Vagina (tissue), 2 donors: ENCODE measurements around the gene DPYD. TPM values are rescaled to one million over a fixed set of nuclear protein-coding genes. Genes with fewer than 3 reads are reported as not detected.

Experiments
- DNase-seq, 2 donors: peaks; one replicate each; pipeline ENCODE4 v3.0.0-alpha.2; 2017; ENCODE audit errors: extremely low spot score in 2 of 2
- H3K27ac ChIP-seq: fragments of 200-600 bp; sonication (generic); one replicate; pipeline ENCODE4 v1.5.1; 2019
- H3K27me3 ChIP-seq: fragments of 200-600 bp; sonication (generic); one replicate; pipeline ENCODE4 v1.5.1; 2019
- H3K36me3 ChIP-seq, 2 donors: fragments of 200-600 bp; sonication (generic); one replicate each; pipeline ENCODE4 v1.5.1; 2017 to 2019
- H3K4me1 ChIP-seq: fragments of 200-600 bp; sonication (generic); one replicate; pipeline ENCODE4 v1.5.1; 2019
- H3K4me3 ChIP-seq, 2 donors: fragments of 200-600 bp; sonication (generic); 1 replicate in 1 of 2; 2 replicates in 1 of 2; pipeline ENCODE4 v1.5.1; 2016 to 2019
- H3K9me3 ChIP-seq: fragments of 200-600 bp; sonication (generic); one replicate; pipeline ENCODE4 v1.5.1; 2019
- POLR2A ChIP-seq, 2 donors: fragments of 450-650 bp; IDR thresholded peaks; one replicate each; pipeline ENCODE4 v1.6.1; 2017; ENCODE audit warnings: antibody characterized with exemption in 2 of 2, mild to moderate bottlenecking in 2 of 2, moderate library complexity in 2 of 2
- POLR2AphosphoS5 ChIP-seq, 2 donors: sonication (generic); formaldehyde crosslinking; IDR thresholded peaks; one replicate each; pipeline ENCODE4 v1.9.0; 2017; ENCODE audit warnings: antibody characterized with exemption in 2 of 2, mild to moderate bottlenecking in 2 of 2, low read depth in 1 of 2; ENCODE audit not compliant: insufficient read depth in 1 of 2
- intact Hi-C: fragments of 100-400 bp; cut with DNase I; formaldehyde crosslinking; loops from one replicate; pipeline ENCODE4 v1.15.1; 2023
- total RNA-seq: library from RNA; depleted of rRNA; stranded (reverse); fragments of >200 nt; gene quantifications from one replicate; pipeline ENCODE4 v1.2.3, GENCODE V29; 2016
- TF ChIP-seq, protein P1 (sequence below), 3 experiments: fragments of 450-650 bp in 2 of 3; fragments of 200-600 bp in 1 of 3; sonication (generic) in 1 of 3; IDR thresholded peaks; one replicate each; pipeline ENCODE4 v1.5.1; 2017 to 2019; ENCODE audit warnings: antibody characterized with exemption in 3 of 3, mild to moderate bottlenecking in 2 of 3, moderate library complexity in 2 of 3

Gene DPYD
- total RNA-seq, 1 donor from 2014 or later: 45.7 TPM

DNA sequence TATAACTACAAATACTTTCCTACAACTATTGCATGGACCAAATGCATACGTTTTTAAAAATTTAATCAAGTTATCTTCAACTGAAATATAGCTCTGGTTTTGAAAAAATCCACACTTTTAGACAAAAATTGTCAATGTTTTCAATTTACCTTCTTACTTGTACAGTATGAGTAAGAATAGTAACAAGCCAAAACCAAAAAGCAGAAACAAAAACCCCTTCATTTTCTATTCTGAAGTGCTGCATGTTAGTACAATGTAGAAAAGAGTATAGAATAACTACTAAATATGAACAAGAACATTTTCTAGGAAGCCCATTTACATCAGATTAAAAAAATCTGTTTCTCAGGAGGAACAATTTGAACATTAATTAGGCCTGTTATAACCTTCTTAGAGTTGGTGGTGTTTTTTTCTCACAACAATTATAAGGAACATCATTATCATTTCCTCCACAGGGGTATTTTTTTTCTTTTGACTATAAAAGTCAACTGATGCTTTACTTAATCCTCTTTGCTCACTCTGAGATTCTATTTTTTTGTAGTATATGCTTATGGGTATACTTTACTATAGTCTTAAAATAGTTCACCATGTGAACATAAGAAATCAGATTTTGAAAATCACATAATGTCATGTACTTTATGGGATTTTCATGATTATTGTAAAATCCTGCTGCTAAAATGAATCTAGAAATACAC lies 723.9 kb downstream of the DPYD start:
- H3K36me3 ChIP-seq: no peaks in the 10 kb centered on the region

DNA sequence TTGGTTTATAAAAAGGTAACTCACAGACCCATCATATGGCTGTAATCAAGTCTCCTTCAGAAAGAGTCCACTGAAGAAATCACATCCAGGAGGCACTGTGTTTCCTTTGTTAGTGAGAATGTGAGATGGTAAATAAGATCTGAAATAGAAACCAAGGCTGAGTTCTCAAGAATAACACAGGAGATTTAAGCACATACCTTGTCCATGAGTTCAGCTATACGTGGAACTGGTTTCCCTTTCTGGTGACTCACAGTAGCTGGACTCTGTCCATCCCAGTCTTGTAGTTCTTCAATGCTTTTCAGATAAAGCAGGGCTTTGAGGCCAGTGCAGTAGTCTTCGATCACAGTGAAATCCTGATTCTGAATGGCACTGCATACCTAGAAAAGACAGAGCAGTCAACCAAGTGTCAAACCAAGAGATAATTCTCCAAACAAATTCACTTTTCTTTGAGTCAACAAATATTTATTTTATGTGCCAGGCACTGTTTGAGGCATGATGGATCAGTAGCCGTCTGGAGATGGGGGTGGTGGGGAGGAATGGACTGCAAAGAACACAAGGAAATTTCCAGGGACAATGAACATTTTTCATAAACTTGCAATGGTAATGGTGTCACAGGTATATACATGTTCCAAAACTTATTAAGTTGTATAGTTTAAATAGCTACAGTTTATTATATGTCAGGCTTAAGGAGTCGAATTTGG lies 727.8 kb downstream of the DPYD start:
- TF ChIP-seq POLR2AphosphoS5 (IDR thresholded peaks at IDR 0.05; ENCODE audit: insufficient read depth in 1 of 2, low read depth in 1 of 2) (peak in 1 of 2 donors; percentile 44), POLR2A (IDR thresholded peaks at IDR 0.05) (no peak)
- H3K27me3 ChIP-seq: no peaks in the 10 kb centered on the region
- H3K4me1 ChIP-seq: peaks cover 8% of the 10 kb centered on the region
- no peaks in the 10 kb centered on the region for H3K36me3 ChIP-seq
- intact Hi-C loops: no loop called here
- no peak overlapping the region for H3K27ac ChIP-seq
- H3K4me3 ChIP-seq: no peak overlapping the region
- no peaks in the 10 kb centered on the region for H3K9me3 ChIP-seq
- DNase-seq: no peak

More for the DNA sequence above, 723.9 kb downstream of the DPYD start:
- TF ChIP-seq POLR2A (IDR thresholded peaks at IDR 0.05): no peak
- TF ChIP-seq, protein P1, sequence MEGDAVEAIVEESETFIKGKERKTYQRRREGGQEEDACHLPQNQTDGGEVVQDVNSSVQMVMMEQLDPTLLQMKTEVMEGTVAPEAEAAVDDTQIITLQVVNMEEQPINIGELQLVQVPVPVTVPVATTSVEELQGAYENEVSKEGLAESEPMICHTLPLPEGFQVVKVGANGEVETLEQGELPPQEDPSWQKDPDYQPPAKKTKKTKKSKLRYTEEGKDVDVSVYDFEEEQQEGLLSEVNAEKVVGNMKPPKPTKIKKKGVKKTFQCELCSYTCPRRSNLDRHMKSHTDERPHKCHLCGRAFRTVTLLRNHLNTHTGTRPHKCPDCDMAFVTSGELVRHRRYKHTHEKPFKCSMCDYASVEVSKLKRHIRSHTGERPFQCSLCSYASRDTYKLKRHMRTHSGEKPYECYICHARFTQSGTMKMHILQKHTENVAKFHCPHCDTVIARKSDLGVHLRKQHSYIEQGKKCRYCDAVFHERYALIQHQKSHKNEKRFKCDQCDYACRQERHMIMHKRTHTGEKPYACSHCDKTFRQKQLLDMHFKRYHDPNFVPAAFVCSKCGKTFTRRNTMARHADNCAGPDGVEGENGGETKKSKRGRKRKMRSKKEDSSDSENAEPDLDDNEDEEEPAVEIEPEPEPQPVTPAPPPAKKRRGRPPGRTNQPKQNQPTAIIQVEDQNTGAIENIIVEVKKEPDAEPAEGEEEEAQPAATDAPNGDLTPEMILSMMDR (IDR thresholded peaks at IDR 0.05): no peak
- no peak for TF ChIP-seq POLR2AphosphoS5 (IDR thresholded peaks at IDR 0.05; ENCODE audit: insufficient read depth in 1 of 2, low read depth in 1 of 2)
- Histone ChIP-seq H3K27me3 (no peaks in the 10 kb centered on the region), H3K27ac (no peak overlapping the region), H3K4me3 (no peak overlapping the region), H3K4me1 (no peaks in the 10 kb centered on the region), H3K9me3 (no peaks in the 10 kb centered on the region)
- intact Hi-C loops: no loop called here
- no peak for DNase-seq

DNA sequence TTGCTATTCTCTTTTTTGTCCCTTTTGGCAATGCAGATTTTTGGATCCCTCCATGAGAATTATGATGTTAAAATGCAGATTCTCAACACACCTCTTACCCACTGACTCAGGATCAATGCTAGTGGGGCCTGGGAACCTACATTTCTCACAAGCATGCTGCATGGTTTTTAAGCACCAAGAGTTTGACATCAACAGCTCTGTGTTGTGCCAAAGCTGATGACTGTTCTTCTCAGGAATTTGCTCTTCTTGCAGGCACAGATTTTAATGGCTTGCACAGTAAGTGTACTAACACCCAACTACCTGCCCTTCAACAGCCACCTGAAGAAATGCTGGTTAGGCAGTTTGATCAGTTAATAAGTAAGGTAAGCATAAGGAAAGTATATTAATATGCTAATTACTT lies 730.5 kb downstream of the DPYD start:
- no peaks in the 10 kb centered on the region for H3K9me3 ChIP-seq
- H3K4me3 ChIP-seq: no peak overlapping the region
- H3K36me3 ChIP-seq: no peaks in the 10 kb centered on the region
- H3K27me3 ChIP-seq: no peaks in the 10 kb centered on the region
- DNase-seq: no peak
- TF ChIP-seq, protein P1 (IDR thresholded peaks at IDR 0.05): no peak
- TF ChIP-seq POLR2A (IDR thresholded peaks at IDR 0.05) (no peak), POLR2AphosphoS5 (IDR thresholded peaks at IDR 0.05; ENCODE audit: insufficient read depth in 1 of 2, low read depth in 1 of 2) (no peak)
- H3K27ac ChIP-seq: no peak overlapping the region
- H3K4me1 ChIP-seq: peaks cover 8% of the 10 kb centered on the region
- intact Hi-C loops: no loop called here

DNA sequence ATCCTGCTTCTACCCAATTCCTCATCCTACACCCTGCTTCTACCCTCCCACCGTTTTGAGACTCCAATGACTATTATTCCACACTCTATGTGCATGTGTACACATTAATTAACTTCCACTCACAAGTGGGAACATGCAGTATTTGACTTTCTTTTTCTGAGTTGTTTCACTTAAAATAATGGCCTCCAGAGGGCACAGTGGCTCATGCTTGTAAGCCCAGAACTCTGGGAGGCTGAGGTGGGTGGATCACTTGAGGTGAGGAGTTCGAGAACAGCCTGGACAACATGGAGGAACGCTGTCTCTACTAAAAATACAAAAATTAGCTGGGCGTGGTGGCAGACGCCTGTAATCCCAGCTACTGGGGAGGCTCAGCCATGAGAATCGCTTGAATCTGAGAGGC lies 734.5 kb downstream of the DPYD start:
- no peaks in the 10 kb centered on the region for H3K36me3 ChIP-seq
- no peak overlapping the region for H3K27ac ChIP-seq
- TF ChIP-seq POLR2A (IDR thresholded peaks at IDR 0.05) (no peak), POLR2AphosphoS5 (IDR thresholded peaks at IDR 0.05; ENCODE audit: insufficient read depth in 1 of 2, low read depth in 1 of 2) (no peak)
- TF ChIP-seq, protein P1 (IDR thresholded peaks at IDR 0.05): no peak
- no peak overlapping the region for H3K4me3 ChIP-seq
- no peaks in the 10 kb centered on the region for H3K27me3 ChIP-seq
- intact Hi-C loops: no loop called here
- no peaks in the 10 kb centered on the region for H3K9me3 ChIP-seq
- no peak for DNase-seq
- peaks cover 8% of the 10 kb centered on the region for H3K4me1 ChIP-seq

DNA sequence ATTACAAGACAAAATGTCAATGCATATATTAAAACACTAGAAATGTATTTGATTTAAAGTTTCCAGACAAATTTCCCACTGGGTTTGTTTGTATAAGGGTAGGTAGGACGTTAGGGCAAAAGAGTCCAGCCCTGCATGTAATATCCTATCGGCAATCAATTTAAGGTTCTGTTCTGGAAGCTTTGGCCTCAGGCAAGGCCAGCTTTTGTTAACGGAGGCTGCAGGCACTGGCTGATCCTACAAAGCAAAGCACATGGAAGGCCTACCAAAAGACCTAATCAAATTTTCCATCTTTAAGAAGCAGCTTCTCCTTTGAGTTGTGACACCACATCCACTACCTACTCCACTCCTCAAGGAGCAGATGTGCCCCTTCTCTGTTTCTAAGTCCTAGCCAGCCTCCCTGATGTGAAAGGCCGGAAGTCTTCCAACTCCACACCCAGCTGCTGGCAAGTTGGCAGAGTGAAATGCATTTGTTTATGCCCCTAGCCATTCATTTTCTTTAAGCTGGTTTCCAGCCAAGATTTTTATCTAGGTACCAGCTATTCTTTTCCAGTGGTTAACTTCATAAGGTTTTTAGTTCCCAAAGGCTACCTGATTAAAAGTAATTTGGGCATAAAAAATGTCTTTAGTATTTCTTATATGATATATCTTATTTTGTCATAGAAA lies 746.7 kb downstream of the DPYD start:
- H3K27me3 ChIP-seq: no peaks in the 10 kb centered on the region
- no peaks in the 10 kb centered on the region for H3K9me3 ChIP-seq
- DNase-seq: no peak
- intact Hi-C loops: no loop called here
- TF ChIP-seq, protein P1 (IDR thresholded peaks at IDR 0.05): no peak
- no peak for TF ChIP-seq POLR2AphosphoS5 (IDR thresholded peaks at IDR 0.05; ENCODE audit: insufficient read depth in 1 of 2, low read depth in 1 of 2)
- TF ChIP-seq POLR2A (IDR thresholded peaks at IDR 0.05): no peak
- no peak overlapping the region for H3K4me3 ChIP-seq
- H3K36me3 ChIP-seq: no peaks in the 10 kb centered on the region
- H3K27ac ChIP-seq: no peak overlapping the region
- no peaks in the 10 kb centered on the region for H3K4me1 ChIP-seq
